ENCODE results near the gene CTPS2. TPM values are rescaled to one million over a fixed set of nuclear protein-coding genes. Genes with fewer than 3 reads are reported as not detected.
A peak's percentile ranks its signal among the peaks of the same experiment; 100 is the strongest.

The CTPS2 gene
- total RNA-seq, 1 donor from 2014 or later, result 10.7 TPM

- TF ChIP-seq CTCF (IDR thresholded peaks at IDR 0.05), result no peak
- H3K36me3 ChIP-seq, result no peaks in the 10 kb centered on the region
- no peaks in the 10 kb centered on the region for H3K9me3 ChIP-seq
- peak; percentile 77 for ATAC-seq
- intact Hi-C loops (cut with DNase I), result no loop called here
- no peak overlapping the region for H3K27ac ChIP-seq
- no peak for DNase-seq
- H3K4me1 ChIP-seq, result no peaks in the 10 kb centered on the region
- no peak overlapping the region for H3K4me3 ChIP-seq
- H3K27me3 ChIP-seq, result no peaks in the 10 kb centered on the region
Observed at GRCh38 chrX:16640823-16641222, 71.6 kb downstream of the CTPS2 start.

- Histone ChIP-seq H3K27me3 (no peaks in the 10 kb centered on the region), H3K9me3 (no peaks in the 10 kb centered on the region), H3K27ac (no peak overlapping the region), H3K4me3 (no peak overlapping the region), H3K36me3 (no peaks in the 10 kb centered on the region), H3K4me1 (no peaks in the 10 kb centered on the region)
- ATAC-seq (no peak), DNase-seq (no peak)
- intact Hi-C loops (cut with DNase I), result no loop called here
- TF ChIP-seq CTCF (IDR thresholded peaks at IDR 0.05), result no peak
Observed at GRCh38 chrX:16639966-16640365, 72.5 kb downstream of the CTPS2 start.

GRCh38 chrX:16638533-16638932 lies 73.9 kb downstream of the CTPS2 start:
- Histone ChIP-seq H3K9me3 (no peaks in the 10 kb centered on the region), H3K4me1 (no peaks in the 10 kb centered on the region), H3K4me3 (no peak overlapping the region), H3K27ac (no peak overlapping the region), H3K36me3 (no peaks in the 10 kb centered on the region), H3K27me3 (no peaks in the 10 kb centered on the region)
- no peak for TF ChIP-seq CTCF (IDR thresholded peaks at IDR 0.05)
- intact Hi-C loops (cut with DNase I), result no loop called here
- ATAC-seq (no peak), DNase-seq (no peak)

- no peaks in the 10 kb centered on the region for H3K4me1 ChIP-seq
- no peaks in the 10 kb centered on the region for H3K36me3 ChIP-seq
- no peak overlapping the region for H3K27ac ChIP-seq
- intact Hi-C loops (cut with DNase I), result no loop called here
- ATAC-seq (no peak), DNase-seq (no peak)
- H3K9me3 ChIP-seq, result no peaks in the 10 kb centered on the region
- H3K4me3 ChIP-seq, result no peak overlapping the region
- H3K27me3 ChIP-seq, result no peaks in the 10 kb centered on the region
- no peak for TF ChIP-seq CTCF (IDR thresholded peaks at IDR 0.05)
Observed at GRCh38 chrX:16635596-16635995, 76.9 kb downstream of the CTPS2 start.

- ATAC-seq (no peak), DNase-seq (no peak)
- Histone ChIP-seq H3K27me3 (no peaks in the 10 kb centered on the region), H3K27ac (no peak overlapping the region), H3K36me3 (no peaks in the 10 kb centered on the region), H3K4me1 (no peaks in the 10 kb centered on the region), H3K4me3 (no peak overlapping the region), H3K9me3 (no peaks in the 10 kb centered on the region)
- TF ChIP-seq CTCF (IDR thresholded peaks at IDR 0.05), result no peak
- intact Hi-C loops (cut with DNase I), result no loop called here
Observed at GRCh38 chrX:16635040-16635439, 77.4 kb downstream of the CTPS2 start.

GRCh38 chrX:16633754-16634153 lies 78.7 kb downstream of the CTPS2 start:
- no peaks in the 10 kb centered on the region for H3K36me3 ChIP-seq
- no peaks in the 10 kb centered on the region for H3K27me3 ChIP-seq
- DNase-seq (no peak), ATAC-seq (no peak)
- H3K4me1 ChIP-seq, result no peaks in the 10 kb centered on the region
- no peak overlapping the region for H3K27ac ChIP-seq
- intact Hi-C loops (cut with DNase I), result no loop called here
- H3K9me3 ChIP-seq, result no peaks in the 10 kb centered on the region
- TF ChIP-seq CTCF (IDR thresholded peaks at IDR 0.05), result no peak
- no peak overlapping the region for H3K4me3 ChIP-seq
